HK-2 (cell line): ENCODE data around the gene NCCRP1.

Experiments
- DNase-seq: peaks from one replicate; pipeline ENCODE4 v3.0.0-alpha.2; 2018; ENCODE audit not compliant: unreplicated experiment

The NCCRP1 gene

DNA sequence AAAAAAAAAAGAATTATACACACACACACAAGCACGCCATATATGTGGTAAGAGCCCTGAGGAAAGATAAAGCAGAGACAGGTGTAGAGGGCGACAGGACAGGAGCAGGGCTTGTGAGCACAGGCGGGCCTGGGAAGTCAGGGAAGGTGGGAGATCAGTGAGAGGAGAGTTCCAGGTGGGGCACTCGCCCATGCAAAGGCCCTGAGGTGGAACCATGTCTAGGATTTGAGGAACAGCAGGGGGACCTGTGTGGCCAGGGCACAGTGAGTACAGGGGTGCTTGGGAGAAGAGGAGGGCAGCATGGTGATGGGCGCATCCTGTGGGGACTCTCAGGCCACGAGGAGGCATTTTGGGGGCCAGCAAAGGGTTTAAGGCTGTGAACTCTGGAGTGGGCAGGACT lies 32.5 kb upstream of the NCCRP1 start:
- no peak for DNase-seq

- no peak for DNase-seq
Measured at GRCh38 chr19:39165857-39166256, 30.9 kb upstream of the NCCRP1 start.

GRCh38 chr19:39166571-39167391 lies 30.0 kb upstream of the NCCRP1 start:
- no peak for DNase-seq

GRCh38 chr19:39167461-39168257 lies 29.1 kb upstream of the NCCRP1 start:
- no peak for DNase-seq

GRCh38 chr19:39168258-39169142 lies 28.3 kb upstream of the NCCRP1 start:
- DNase-seq = no peak

DNA sequence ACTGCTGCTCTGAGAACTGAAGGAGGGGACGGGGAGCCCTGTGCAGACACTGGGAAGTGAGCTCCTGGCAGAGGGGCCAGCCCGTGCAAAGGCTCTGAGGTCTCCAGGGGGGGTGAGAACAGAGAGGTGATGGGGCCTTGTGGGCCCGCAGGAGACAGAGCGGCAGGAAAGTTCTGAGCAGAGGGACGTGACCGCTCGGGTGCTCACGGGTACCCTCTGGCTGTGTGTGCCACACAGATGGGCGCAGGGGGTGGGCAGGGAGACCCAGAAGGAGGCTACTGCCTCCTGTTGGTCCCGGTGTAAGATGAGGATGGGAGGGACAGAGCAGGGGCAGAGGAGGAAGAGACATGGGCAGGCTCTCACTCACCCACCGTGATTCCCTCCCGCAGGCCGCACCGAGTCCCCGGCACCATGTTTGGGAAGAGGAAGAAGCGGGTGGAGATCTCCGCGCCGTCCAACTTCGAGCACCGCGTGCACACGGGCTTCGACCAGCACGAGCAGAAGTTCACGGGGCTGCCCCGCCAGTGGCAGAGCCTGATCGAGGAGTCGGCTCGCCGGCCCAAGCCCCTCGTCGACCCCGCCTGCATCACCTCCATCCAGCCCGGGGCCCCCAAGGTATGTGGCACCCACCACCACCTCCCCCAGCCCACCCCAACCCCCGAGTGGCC lies 27.5 kb upstream of the NCCRP1 start:
- no peak for DNase-seq

- DNase-seq = no peak
Measured at GRCh38 chr19:39170386-39171231, 26.2 kb upstream of the NCCRP1 start.

GRCh38 chr19:39171479-39172465 lies 25.0 kb upstream of the NCCRP1 start:
- DNase-seq = no peak

- DNase-seq = no peak
Measured at GRCh38 chr19:39172700-39173501, 23.9 kb upstream of the NCCRP1 start.

DNA sequence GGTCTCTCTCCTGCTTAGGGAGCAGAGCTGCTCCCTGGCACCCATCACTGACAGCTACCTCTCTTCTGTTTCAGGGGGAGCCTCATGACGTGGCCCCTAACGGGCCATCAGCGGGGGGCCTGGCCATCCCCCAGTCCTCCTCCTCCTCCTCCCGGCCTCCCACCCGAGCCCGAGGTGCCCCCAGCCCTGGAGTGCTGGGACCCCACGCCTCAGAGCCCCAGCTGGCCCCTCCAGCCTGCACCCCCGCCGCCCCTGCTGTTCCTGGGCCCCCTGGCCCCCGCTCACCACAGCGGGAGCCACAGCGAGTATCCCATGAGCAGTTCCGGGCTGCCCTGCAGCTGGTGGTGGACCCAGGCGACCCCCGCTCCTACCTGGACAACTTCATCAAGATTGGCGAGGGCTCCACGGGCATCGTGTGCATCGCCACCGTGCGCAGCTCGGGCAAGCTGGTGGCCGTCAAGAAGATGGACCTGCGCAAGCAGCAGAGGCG lies 23.2 kb upstream of the NCCRP1 start:
- no peak for DNase-seq

DNA sequence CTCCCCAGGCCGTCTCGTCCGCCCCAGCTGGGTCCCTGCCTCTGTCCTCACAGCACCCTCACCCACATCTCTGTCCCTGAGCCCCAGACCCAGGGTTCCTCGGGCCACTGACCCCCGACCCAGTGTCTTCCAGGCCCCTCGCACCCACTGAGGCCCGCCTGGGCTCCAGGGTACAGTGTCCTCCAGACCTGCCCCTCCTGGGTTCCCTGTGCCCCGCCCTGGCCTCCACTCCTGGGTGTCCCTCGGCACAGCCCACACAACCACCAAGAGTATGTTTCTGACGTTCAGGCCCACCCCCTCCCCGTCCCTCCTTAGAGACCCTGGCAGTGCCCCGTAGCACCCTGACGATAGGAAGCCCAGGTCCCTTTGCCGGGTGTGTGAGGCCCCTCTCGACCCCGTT lies 22.6 kb upstream of the NCCRP1 start:
- no peak for DNase-seq

DNA sequence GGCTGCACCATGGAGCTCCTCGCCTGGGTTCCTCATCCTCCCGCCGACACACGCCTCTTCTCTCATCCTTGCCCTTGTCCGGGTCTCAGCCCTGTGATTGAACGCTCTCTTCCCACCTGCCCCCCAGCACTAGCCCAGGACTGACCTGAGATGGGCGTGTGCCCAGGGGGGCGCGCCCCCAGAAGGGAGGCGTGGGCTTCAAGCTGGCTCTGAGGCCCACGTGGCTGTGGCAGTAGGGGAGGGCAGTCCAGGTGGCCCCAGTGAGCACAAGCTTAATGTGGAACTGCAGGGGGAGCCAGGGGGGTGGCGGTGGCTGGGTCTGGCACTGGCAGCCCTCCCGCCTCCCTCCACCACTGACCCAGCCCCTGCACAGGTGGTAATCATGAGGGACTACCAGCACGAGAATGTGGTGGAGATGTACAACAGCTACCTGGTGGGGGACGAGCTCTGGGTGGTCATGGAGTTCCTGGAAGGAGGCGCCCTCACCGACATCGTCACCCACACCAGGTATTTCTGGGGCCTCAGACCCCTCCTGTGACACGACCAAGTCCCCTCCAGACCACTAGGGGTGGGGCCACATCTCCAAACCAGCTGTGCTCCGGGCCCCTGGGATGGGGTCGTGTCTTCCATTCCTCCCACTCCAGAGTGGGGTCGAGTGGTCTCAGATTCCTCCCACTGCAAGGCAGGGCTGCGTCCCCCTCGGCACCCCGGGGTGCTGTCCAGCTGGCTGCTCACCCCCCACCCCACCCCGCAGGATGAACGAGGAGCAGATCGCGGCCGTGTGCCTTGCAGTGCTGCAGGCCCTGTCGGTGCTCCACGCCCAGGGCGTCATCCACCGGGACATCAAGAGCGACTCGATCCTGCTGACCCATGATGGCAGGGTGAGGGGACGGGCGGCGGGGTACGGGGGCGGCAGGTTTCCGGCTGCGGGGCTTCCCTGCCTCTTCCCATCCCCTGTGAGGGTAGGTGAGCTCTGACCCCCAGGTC lies 21.9 kb upstream of the NCCRP1 start:
- no peak for DNase-seq

- DNase-seq = no peak
Measured at GRCh38 chr19:39175564-39175963, 21.2 kb upstream of the NCCRP1 start.

GRCh38 chr19:39177110-39177699 lies 19.6 kb upstream of the NCCRP1 start:
- no peak for DNase-seq

DNA sequence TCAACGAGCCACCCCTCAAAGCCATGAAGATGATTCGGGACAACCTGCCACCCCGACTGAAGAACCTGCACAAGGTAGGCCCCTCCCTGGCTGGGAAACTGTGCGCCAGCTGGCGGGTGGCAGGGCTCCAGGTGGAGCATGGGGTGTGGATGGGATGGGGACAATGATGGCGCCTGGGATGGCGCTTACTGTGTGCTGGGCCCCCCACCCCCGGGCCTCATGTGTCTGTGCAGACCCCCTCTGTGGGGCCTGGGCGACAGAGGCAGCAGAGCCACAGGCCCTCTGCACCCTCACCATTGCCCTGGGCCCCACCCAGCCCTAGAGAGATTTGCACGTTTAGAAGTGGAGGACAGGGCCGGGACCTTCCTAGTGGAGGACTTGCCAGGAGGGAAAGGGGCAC lies 19.0 kb upstream of the NCCRP1 start:
- DNase-seq = no peak

DNA sequence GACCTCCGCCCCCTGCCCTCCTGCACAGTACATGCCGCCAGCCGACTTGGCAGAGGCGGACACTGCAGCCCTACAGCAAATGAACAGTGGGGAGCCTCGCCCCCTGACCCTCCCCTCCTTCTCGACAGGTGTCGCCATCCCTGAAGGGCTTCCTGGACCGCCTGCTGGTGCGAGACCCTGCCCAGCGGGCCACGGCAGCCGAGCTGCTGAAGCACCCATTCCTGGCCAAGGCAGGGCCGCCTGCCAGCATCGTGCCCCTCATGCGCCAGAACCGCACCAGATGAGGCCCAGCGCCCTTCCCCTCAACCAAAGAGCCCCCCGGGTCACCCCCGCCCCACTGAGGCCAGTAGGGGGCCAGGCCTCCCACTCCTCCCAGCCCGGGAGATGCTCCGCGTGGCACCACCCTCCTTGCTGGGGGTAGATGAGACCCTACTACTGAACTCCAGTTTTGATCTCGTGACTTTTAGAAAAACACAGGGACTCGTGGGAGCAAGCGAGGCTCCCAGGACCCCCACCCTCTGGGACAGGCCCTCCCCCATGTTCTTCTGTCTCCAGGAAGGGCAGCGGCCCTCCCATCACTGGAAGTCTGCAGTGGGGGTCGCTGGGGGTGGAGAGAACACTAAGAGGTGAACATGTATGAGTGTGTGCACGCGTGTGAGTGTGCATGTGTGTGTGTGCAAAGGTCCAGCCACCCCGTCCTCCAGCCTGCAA lies 18.3 kb upstream of the NCCRP1 start:
- no peak for DNase-seq
